Ascending aorta (tissue), 2 donors: Measurements from ENCODE around the gene NEU3. TPM values are rescaled to one million over a fixed set of nuclear protein-coding genes. Genes with fewer than 3 reads are reported as not detected.

ENCODE experiments used
- DNase-seq, 2 donors: peaks; one replicate each; pipeline ENCODE4 v3.0.0-alpha.2; 2019; ENCODE audit warnings: low spot score in 2 of 2
- H3K27ac ChIP-seq, 2 donors: fragments of 200-600 bp; sonication (generic); one replicate each; pipeline ENCODE4 v1.5.1; 2016 to 2017; ENCODE audit warnings: mild to moderate bottlenecking in 1 of 2
- H3K27me3 ChIP-seq: fragments of 200-600 bp; sonication (generic); one replicate; pipeline ENCODE4 v1.5.1; 2017
- H3K36me3 ChIP-seq, 2 donors: fragments of 200-600 bp; sonication (generic); one replicate each; pipeline ENCODE4 v1.5.1; 2016
- H3K4me1 ChIP-seq, 2 donors: fragments of 200-600 bp; sonication (generic); one replicate each; pipeline ENCODE4 v1.5.1; 2016 to 2017; ENCODE audit warnings: mild to moderate bottlenecking in 1 of 2
- H3K4me3 ChIP-seq, 2 donors: fragments of 200-600 bp; sonication (generic); one replicate each; pipeline ENCODE4 v1.5.1; 2016 to 2017; ENCODE audit warnings: mild to moderate bottlenecking in 1 of 2
- H3K9me3 ChIP-seq, 2 donors: fragments of 200-600 bp; sonication (generic); one replicate each; pipeline ENCODE4 v1.5.1; 2016
- intact Hi-C: fragments of 100-400 bp; cut with DNase I; formaldehyde crosslinking; loops from one replicate; pipeline ENCODE4 v1.15.1; 2023
- total RNA-seq: library from RNA; depleted of rRNA; stranded (reverse); fragments of >200 nt; gene quantifications from one replicate; pipeline ENCODE4 v1.1.0, GENCODE V29; 2016
- TF ChIP-seq, protein P1 (sequence below), 3 experiments: fragments of 200-600 bp in 2 of 3; fragments of 450-650 bp in 1 of 3; sonication (generic) in 2 of 3; IDR thresholded peaks; one replicate each; pipeline ENCODE4 v1.5.1; 2016 to 2019; ENCODE audit warnings: antibody characterized with exemption in 3 of 3, mild to moderate bottlenecking in 1 of 3, moderate library complexity in 1 of 3

Gene NEU3
- total RNA-seq, 1 donor from 2014 or later = 2.9 TPM

DNA sequence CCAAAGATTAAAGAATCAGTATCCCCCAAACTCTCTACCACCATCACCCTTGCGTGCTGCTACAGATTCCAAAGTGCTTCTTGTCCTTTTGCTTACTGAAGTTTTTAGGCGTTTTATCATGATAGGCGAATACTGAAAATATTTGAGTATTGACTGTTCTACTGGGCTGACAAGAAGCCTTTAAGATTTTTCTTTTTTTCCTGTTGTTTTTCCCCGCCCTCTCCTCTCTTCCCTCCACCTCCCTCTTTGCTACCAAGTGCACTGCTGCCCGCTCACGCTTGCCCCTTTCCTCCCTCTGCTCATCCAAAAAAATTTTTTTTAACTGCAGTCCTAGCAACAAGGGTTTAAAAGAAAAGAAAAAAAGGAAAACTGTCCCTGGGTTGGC is 39.0 kb upstream of the NEU3 start:
- DNase-seq = no peak
- H3K27me3 ChIP-seq = no peaks in the 10 kb centered on the region
- TF ChIP-seq, protein P1, sequence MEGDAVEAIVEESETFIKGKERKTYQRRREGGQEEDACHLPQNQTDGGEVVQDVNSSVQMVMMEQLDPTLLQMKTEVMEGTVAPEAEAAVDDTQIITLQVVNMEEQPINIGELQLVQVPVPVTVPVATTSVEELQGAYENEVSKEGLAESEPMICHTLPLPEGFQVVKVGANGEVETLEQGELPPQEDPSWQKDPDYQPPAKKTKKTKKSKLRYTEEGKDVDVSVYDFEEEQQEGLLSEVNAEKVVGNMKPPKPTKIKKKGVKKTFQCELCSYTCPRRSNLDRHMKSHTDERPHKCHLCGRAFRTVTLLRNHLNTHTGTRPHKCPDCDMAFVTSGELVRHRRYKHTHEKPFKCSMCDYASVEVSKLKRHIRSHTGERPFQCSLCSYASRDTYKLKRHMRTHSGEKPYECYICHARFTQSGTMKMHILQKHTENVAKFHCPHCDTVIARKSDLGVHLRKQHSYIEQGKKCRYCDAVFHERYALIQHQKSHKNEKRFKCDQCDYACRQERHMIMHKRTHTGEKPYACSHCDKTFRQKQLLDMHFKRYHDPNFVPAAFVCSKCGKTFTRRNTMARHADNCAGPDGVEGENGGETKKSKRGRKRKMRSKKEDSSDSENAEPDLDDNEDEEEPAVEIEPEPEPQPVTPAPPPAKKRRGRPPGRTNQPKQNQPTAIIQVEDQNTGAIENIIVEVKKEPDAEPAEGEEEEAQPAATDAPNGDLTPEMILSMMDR (IDR thresholded peaks at IDR 0.05) = no peak
- H3K36me3 ChIP-seq = no peaks in the 10 kb centered on the region
- H3K9me3 ChIP-seq = no peaks in the 10 kb centered on the region
- H3K4me1 ChIP-seq = peaks cover 6 to 17% of the 10 kb centered on the region in 2 donors
- H3K4me3 ChIP-seq = peak overlapping the region; percentile 64 to 90
- intact Hi-C loops = loop anchor here (2.0 to 5.0 kb wide), 3 partner anchors 39 to 777 kb away; partner anchors contain the start of genes C2CD3, NEU3, PPME1 and RNF169
- H3K27ac ChIP-seq = peak overlapping the region; percentile 62 to 85

GRCh38 chr11:74950374-74950969 is 38.3 kb upstream of the NEU3 start:
- no peaks in the 10 kb centered on the region for H3K9me3 ChIP-seq
- DNase-seq = no peak
- H3K4me3 ChIP-seq = peak overlapping the region; percentile 64 to 90
- TF ChIP-seq, protein P1 (IDR thresholded peaks at IDR 0.05) = no peak
- intact Hi-C loops = no loop called here
- no peak overlapping the region for H3K27ac ChIP-seq
- no peaks in the 10 kb centered on the region for H3K27me3 ChIP-seq
- peaks cover 6 to 17% of the 10 kb centered on the region in 2 donors for H3K4me1 ChIP-seq
- H3K36me3 ChIP-seq = no peaks in the 10 kb centered on the region

- H3K27me3 ChIP-seq = no peaks in the 10 kb centered on the region
- H3K27ac ChIP-seq = no peak overlapping the region
- TF ChIP-seq, protein P1 (IDR thresholded peaks at IDR 0.05) = no peak
- H3K36me3 ChIP-seq = no peaks in the 10 kb centered on the region
- intact Hi-C loops = no loop called here
- no peak overlapping the region for H3K4me3 ChIP-seq
- H3K4me1 ChIP-seq = peaks cover 6 to 18% of the 10 kb centered on the region in 2 donors
- no peak for DNase-seq
- no peaks in the 10 kb centered on the region for H3K9me3 ChIP-seq
Observed at GRCh38 chr11:74951226-74951625, 37.5 kb upstream of the NEU3 start.

- no peaks in the 10 kb centered on the region for H3K9me3 ChIP-seq
- no peaks in the 10 kb centered on the region for H3K36me3 ChIP-seq
- H3K27ac ChIP-seq = no peak overlapping the region
- no peak for DNase-seq
- intact Hi-C loops = no loop called here
- TF ChIP-seq, protein P1 (IDR thresholded peaks at IDR 0.05) = no peak
- H3K4me1 ChIP-seq = peaks cover 6 to 24% of the 10 kb centered on the region in 2 donors
- H3K27me3 ChIP-seq = no peaks in the 10 kb centered on the region
- H3K4me3 ChIP-seq = no peak overlapping the region
Observed at GRCh38 chr11:74952752-74953151, 36.0 kb upstream of the NEU3 start.

GRCh38 chr11:74953451-74953850 is 35.3 kb upstream of the NEU3 start:
- intact Hi-C loops = no loop called here
- TF ChIP-seq, protein P1 (IDR thresholded peaks at IDR 0.05) = no peak
- H3K9me3 ChIP-seq = no peaks in the 10 kb centered on the region

More at GRCh38 chr11:74953451-74953850, 35.3 kb upstream of the NEU3 start:
- no peaks in the 10 kb centered on the region for H3K36me3 ChIP-seq
- no peaks in the 10 kb centered on the region for H3K27me3 ChIP-seq
- no peak for DNase-seq
- H3K4me3 ChIP-seq = no peak overlapping the region
- H3K27ac ChIP-seq = no peak overlapping the region
- H3K4me1 ChIP-seq = peaks cover 6 to 20% of the 10 kb centered on the region in 2 donors
